ENCODE results near the gene SLC16A11. TPM values are rescaled to one million over a fixed set of nuclear protein-coding genes. Genes with fewer than 3 reads are reported as not detected.
A peak's percentile ranks its signal among the peaks of the same experiment; 100 is the strongest.

SLC16A11 gene
- total and polyA plus RNA-seq, 9 of the 15 experiments (the other 6 are each of a cell fraction or from before 2014, with no cell fraction given) = not detected

DNA sequence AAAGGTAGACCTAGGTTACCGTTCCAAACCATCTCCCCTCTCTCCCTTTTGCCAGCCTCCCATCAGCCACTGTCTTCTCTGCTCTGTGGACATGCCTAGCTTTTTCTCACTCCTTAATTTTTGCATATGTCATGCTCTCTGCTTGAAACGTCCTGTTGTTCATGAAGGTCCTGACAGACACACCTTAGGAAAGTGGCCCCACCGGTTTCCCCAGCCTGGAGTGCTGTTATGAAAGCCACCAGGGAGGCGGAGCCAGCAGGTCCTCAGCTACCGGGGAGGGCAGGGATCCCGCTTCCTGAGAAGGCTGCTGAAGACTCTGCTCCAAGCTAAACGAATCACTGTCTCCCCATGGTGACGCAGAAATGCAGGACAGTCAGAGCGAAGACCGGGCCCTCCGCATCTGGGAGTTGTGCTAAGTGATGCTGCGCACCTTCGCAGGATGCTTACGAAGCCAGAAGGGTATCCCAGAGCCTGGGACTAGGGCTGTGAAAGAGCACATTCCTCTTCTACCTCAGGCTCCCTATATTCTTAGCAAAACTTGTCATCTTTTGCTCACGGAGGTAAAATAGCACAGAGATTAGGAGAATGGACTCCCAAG is 2.3 kb upstream of the SLC16A11 start:
- H4K20me1 ChIP-seq (replicated peaks; ENCODE audit: control insufficient read depth, insufficient read depth, low read length) = no peaks in the 10 kb centered on the region
- in situ Hi-C loops (cut with MboI) (loop anchor here (10.0 to 25.0 kb wide), 2 partner anchors 289 to 516 kb away; partner anchors contain the start of genes ACAP1, SENP3 and TNFSF13), intact Hi-C loops (cut with micrococcal nuclease) (loop anchor here (1.0 kb wide), 1 partner anchor 90 kb away; no protein-coding TSS in a partner anchor)
- CTCF ChIA-PET (ENCODE audit: low intra/inter-chr PET ratio) = interaction anchor here (0.7 to 3.6 kb wide), 3 partner anchors 89 to 131 kb away, joined by 3 to 41 read pairs (median 11); no protein-coding TSS in a partner anchor
- no peaks in the 10 kb centered on the region for H3K9me3 ChIP-seq (replicated peaks; ENCODE audit: control insufficient read depth, insufficient read depth, low read depth, low read length)
- 0 out of 4 replicates have a peak overlapping the region, but pooled peaks of 1 of the 2 experiments have one; percentile 29 for H3K9ac ChIP-seq (ENCODE audit: insufficient read depth in 1 of 2, low read depth in 2 of 2, low read length in 2 of 2)
- 27% methylated on average over 12 of the region's 15 CpGs for WGBS (ENCODE audit: insufficient coverage, low coverage, missing lambda C conversion rate)
- POLR2A ChIA-PET = interaction anchor here (1.0 to 3.2 kb wide), 4 partner anchors 10 to 139 kb away, joined by 3 to 10 read pairs (median 4); partner anchors contain the start of gene SLC16A13
- no peaks in the 10 kb centered on the region for H3K79me2 ChIP-seq (ENCODE audit: control insufficient read depth, insufficient read depth, low read length)
- peak; percentile 61 for ATAC-seq
- no peaks in the 10 kb centered on the region for H3K36me3 ChIP-seq (ENCODE audit: control insufficient read depth, insufficient read depth, low read length)
- TF ChIP-seq, protein P1, sequence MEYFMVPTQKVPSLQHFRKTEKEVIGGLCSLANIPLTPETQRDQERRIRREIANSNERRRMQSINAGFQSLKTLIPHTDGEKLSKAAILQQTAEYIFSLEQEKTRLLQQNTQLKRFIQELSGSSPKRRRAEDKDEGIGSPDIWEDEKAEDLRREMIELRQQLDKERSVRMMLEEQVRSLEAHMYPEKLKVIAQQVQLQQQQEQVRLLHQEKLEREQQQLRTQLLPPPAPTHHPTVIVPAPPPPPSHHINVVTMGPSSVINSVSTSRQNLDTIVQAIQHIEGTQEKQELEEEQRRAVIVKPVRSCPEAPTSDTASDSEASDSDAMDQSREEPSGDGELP (CRISPR knock-in tag; IDR thresholded peaks at IDR 0.05; ENCODE audit: borderline replicate concordance) = no peak
- TF ChIP-seq THRAP3 (IDR thresholded peaks at IDR 0.05; ENCODE audit: borderline replicate concordance) = no peak
- TF ChIP-seq GATAD2A (IDR thresholded peaks at IDR 0.05) = no peak
- TF ChIP-seq PTBP1 (IDR thresholded peaks at IDR 0.05; ENCODE audit: low read depth, low read length) = no peak
- H3K9me1 ChIP-seq (ENCODE audit: control insufficient read depth, insufficient read depth, low read length) = no peaks in the 10 kb centered on the region
- DNase-seq (ENCODE audit: extremely low read depth in 1 of 4, low spot score in 3 of 4) = no peak
- FAIRE-seq = no peak
- no TSS peak for BruUV-seq (replicated peaks)
- H3K4me3 ChIP-seq = no peak overlapping the region
- H2AFZ ChIP-seq (ENCODE audit: low read depth, low read length) = peak overlapping the region; percentile 30
- peaks cover 0 to 26% of the 10 kb centered on the region in 2 experiments; a peak in 4 of 5 replicates for H3K4me1 ChIP-seq (replicated peaks in 1 of 2; ENCODE audit: control insufficient read depth in 2 of 2, insufficient read depth in 2 of 2, low read length in 2 of 2)
- peak overlapping the region; percentile 57 for H3K4me2 ChIP-seq (ENCODE audit: insufficient read depth, low read length)
- H3K27me3 ChIP-seq (ENCODE audit: control insufficient read depth in 2 of 2, insufficient read depth in 2 of 2, low read length in 2 of 2) = peaks cover 0 to 6% of the 10 kb centered on the region in 2 experiments; a peak in 4 of 5 replicates
- no peak overlapping the region for H3K27ac ChIP-seq (ENCODE audit: extremely low read depth, low read depth, low read length)
